Suprapubic skin (tissue), 3 donors: Measurements from ENCODE around the gene LRRC63.

ENCODE experiments used
- CTCF ChIP-seq, 2 donors: fragments of 200-600 bp in 1 of 2; fragments of 450-650 bp in 1 of 2; sonication (generic) in 1 of 2; IDR thresholded peaks; one replicate each; pipeline ENCODE4 v1.5.1; 2016 to 2019; ENCODE audit warnings: antibody characterized with exemption in 2 of 2, mild to moderate bottlenecking in 1 of 2, moderate library complexity in 1 of 2
- EP300 ChIP-seq: sonication (generic); formaldehyde crosslinking; IDR thresholded peaks from one replicate; pipeline ENCODE4 v1.6.1; 2017; ENCODE audit warnings: antibody characterized with exemption
- POLR2A ChIP-seq, 2 donors: fragments of 450-650 bp; IDR thresholded peaks; one replicate each; pipeline ENCODE4 v1.6.1; 2017; ENCODE audit warnings: antibody characterized with exemption in 2 of 2, mild to moderate bottlenecking in 2 of 2, moderate library complexity in 2 of 2

GRCh38 chr13:46265292-46265691 is 53.6 kb downstream of the LRRC63 start:
- TF ChIP-seq EP300 (no peak), POLR2A (IDR thresholded peaks at IDR 0.05) (no peak), CTCF (IDR thresholded peaks at IDR 0.05) (no peak)
